Measurements from ENCODE around the gene GEMIN7.

GEMIN7 gene

DNA sequence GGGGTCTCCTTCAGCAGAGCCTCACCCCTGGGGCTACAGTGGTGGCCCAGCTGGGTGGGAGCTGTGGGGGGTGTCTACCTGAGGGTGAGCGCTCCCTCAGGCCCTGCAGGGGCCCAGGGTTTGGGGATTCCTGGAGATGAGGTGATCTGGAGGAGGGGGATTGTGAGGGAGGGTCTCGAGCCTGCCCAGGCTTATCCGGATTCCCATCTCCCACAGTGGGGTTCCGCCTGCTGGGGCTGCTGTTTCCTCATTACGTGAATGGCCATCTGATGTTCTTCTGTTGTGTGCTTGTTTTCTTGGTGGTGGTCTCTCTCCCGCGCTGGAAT lies 18.4 kb downstream of the GEMIN7 start:
- Histone ChIP-seq H3K9me3 (replicated peaks; ENCODE audit: insufficient read depth, low read length) (no peaks in the 10 kb centered on the region), H4K20me1 (ENCODE audit: insufficient read depth, low read length) (peaks cover 12% of the 10 kb centered on the region; the same call in 1 of the 2 replicates), H3F3A (ENCODE audit: insufficient read depth, low read length) (peaks cover 10% of the 10 kb centered on the region; the same call in 1 of the 2 replicates), H3K27ac (ENCODE audit: low read length) (no peak overlapping the region), H3K9me2 (replicated peaks; ENCODE audit: insufficient read depth, low read length) (no peaks in the 10 kb centered on the region), H3K36me3 (replicated peaks; ENCODE audit: insufficient read depth, low read length) (no peaks in the 10 kb centered on the region), H3K4me1 (ENCODE audit: low read length) (peaks cover 6% of the 10 kb centered on the region), H2AFZ (ENCODE audit: low read length) (no peak overlapping the region), H3K9ac (ENCODE audit: low read length) (no peak overlapping the region), H3K4me2 (ENCODE audit: low read depth, low read length) (no peak overlapping the region), H3K27me3 (replicated peaks; ENCODE audit: insufficient read depth, low read length) (no peaks in the 10 kb centered on the region), H3K4me3 (ENCODE audit: low read length) (no peak overlapping the region), H3K79me2 (ENCODE audit: low read length) (peaks cover 95% of the 10 kb centered on the region)
- TF ChIP-seq EZH2phosphoT487 (IDR thresholded peaks at IDR 0.05; ENCODE audit: low read length) (no peak), CTCF (IDR thresholded peaks at IDR 0.05; ENCODE audit: low read length) (no peak), EZH2 (optimal IDR thresholded peaks at IDR 0.05; ENCODE audit: low read depth, low read length) (no peak)
- DNase-seq: no peak

DNA sequence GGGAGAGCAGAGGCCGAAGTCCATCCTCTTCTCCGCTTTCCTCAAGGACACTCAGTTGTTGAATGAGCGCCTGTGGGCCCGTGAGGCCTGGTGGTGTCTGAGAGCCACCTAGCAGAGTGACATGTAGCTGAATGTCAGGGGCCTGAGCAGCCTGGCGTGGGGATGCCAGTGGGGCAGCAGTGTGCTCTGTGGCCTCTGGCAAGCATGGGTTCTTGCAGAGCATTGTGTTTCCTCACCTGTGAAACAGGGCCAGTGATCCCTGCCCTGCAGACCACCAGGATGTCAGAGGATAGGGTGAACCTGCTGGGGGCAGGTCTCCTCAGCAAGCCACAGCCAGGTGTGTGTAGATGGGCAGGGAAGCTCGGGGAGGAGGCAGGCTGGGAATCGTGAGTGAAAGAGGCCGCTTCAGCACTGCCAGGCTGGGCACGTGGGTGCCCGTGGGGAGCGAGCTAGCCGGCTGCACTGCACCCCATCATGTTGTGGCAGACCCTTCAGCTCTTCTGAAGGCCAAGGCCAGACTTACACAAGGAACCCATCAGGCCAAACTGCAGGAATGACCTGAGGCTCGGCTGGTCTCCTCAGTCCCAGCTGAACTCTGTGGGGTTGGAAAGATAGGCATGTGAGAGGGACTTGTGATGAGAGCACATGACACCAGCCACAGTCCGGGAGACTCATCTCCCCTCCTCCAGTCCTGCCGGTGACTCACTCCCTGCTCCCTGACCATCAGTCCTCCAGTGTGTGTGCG lies 18.9 kb downstream of the GEMIN7 start:
- no peak for DNase-seq
- no peaks in the 10 kb centered on the region for H3K9me3 ChIP-seq (replicated peaks; ENCODE audit: insufficient read depth, low read length)
- H3K79me2 ChIP-seq (ENCODE audit: low read length): peaks cover 100% of the 10 kb centered on the region
- peaks cover 11% of the 10 kb centered on the region for H3K4me1 ChIP-seq (ENCODE audit: low read length)
- no peaks in the 10 kb centered on the region for H3K36me3 ChIP-seq (replicated peaks; ENCODE audit: insufficient read depth, low read length)
- peaks cover 12% of the 10 kb centered on the region; the same call in 1 of the 2 replicates for H4K20me1 ChIP-seq (ENCODE audit: insufficient read depth, low read length)
- H3K9me2 ChIP-seq (replicated peaks; ENCODE audit: insufficient read depth, low read length): no peaks in the 10 kb centered on the region
- H3K4me3 ChIP-seq (ENCODE audit: low read length): no peak overlapping the region
- TF ChIP-seq CTCF (IDR thresholded peaks at IDR 0.05; ENCODE audit: low read length) (no peak), EZH2phosphoT487 (IDR thresholded peaks at IDR 0.05; ENCODE audit: low read length) (no peak), EZH2 (optimal IDR thresholded peaks at IDR 0.05; ENCODE audit: low read depth, low read length) (no peak)
- peaks cover 8% of the 10 kb centered on the region; the same call in 1 of the 2 replicates for H3F3A ChIP-seq (ENCODE audit: insufficient read depth, low read length)
- no peak overlapping the region for H2AFZ ChIP-seq (ENCODE audit: low read length)
- H3K27me3 ChIP-seq (replicated peaks; ENCODE audit: insufficient read depth, low read length): no peaks in the 10 kb centered on the region
- no peak overlapping the region for H3K27ac ChIP-seq (ENCODE audit: low read length)
- H3K4me2 ChIP-seq (ENCODE audit: low read depth, low read length): no peak overlapping the region
- H3K9ac ChIP-seq (ENCODE audit: low read length): no peak overlapping the region

- H3K9me3 ChIP-seq (replicated peaks; ENCODE audit: insufficient read depth, low read length): no peaks in the 10 kb centered on the region
- H3K4me1 ChIP-seq (ENCODE audit: low read length): peaks cover 17% of the 10 kb centered on the region
- no peak overlapping the region for H2AFZ ChIP-seq (ENCODE audit: low read length)
- H3K9ac ChIP-seq (ENCODE audit: low read length): no peak overlapping the region
- no peaks in the 10 kb centered on the region for H3K36me3 ChIP-seq (replicated peaks; ENCODE audit: insufficient read depth, low read length)
- H4K20me1 ChIP-seq (ENCODE audit: insufficient read depth, low read length): peaks cover 12% of the 10 kb centered on the region; the same call in 1 of the 2 replicates
- no peak overlapping the region for H3K4me3 ChIP-seq (ENCODE audit: low read length)
- TF ChIP-seq EZH2 (optimal IDR thresholded peaks at IDR 0.05; ENCODE audit: low read depth, low read length): no peak
- no peak for TF ChIP-seq EZH2phosphoT487 (IDR thresholded peaks at IDR 0.05; ENCODE audit: low read length)
- TF ChIP-seq CTCF (IDR thresholded peaks at IDR 0.05; ENCODE audit: low read length): no peak
- H3K4me2 ChIP-seq (ENCODE audit: low read depth, low read length): no peak overlapping the region
- no peak for DNase-seq
- peaks cover 100% of the 10 kb centered on the region for H3K79me2 ChIP-seq (ENCODE audit: low read length)
- H3K27ac ChIP-seq (ENCODE audit: low read length): no peak overlapping the region
- H3K9me2 ChIP-seq (replicated peaks; ENCODE audit: insufficient read depth, low read length): no peaks in the 10 kb centered on the region
- no peaks in the 10 kb centered on the region for H3K27me3 ChIP-seq (replicated peaks; ENCODE audit: insufficient read depth, low read length)
- peaks cover 5% of the 10 kb centered on the region; the same call in 1 of the 2 replicates for H3F3A ChIP-seq (ENCODE audit: insufficient read depth, low read length)
These were observed 19.7 kb downstream of the GEMIN7 start for GRCh38 chr19:45098521-45099466.

Measured in MM.1S (cell line).